ENCODE data around the gene ST13.
"Not testable (repeated sequence)": the region's sequence is repeated elsewhere in the genome, so short reads cannot be mapped to it uniquely, and the experiment has no call there.

The ST13 gene

GRCh38 chr22:40834619-40835018 lies 21.8 kb downstream of the ST13 start:
- no peak for DNase-seq

- no peak for DNase-seq
Observed at GRCh38 chr22:40829131-40829530, 27.3 kb downstream of the ST13 start.

- DNase-seq: no peak
Observed at GRCh38 chr22:40826984-40827741, 29.3 kb downstream of the ST13 start.

GRCh38 chr22:40826292-40826691 lies 30.1 kb downstream of the ST13 start:
- DNase-seq: not testable (repeated sequence)

DNA sequence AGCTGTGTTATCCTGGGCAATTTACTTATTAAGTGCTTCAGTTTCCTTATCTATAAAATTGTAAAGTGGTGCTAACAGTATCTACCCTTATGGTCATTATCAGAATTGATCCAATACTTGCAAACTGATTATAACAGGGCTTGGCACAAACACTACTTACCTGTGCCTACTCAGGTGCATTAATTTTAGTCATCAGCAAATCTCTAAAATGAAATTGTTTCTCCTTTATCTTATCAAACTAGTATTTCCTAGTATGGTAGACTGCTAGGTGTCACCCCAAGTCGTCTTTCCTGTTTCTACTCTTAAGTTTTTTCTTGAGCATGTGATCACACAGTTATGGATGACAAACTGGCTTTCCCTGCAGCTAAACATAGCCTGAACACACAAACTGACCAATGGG lies 33.0 kb downstream of the ST13 start:
- DNase-seq: no peak

DNA sequence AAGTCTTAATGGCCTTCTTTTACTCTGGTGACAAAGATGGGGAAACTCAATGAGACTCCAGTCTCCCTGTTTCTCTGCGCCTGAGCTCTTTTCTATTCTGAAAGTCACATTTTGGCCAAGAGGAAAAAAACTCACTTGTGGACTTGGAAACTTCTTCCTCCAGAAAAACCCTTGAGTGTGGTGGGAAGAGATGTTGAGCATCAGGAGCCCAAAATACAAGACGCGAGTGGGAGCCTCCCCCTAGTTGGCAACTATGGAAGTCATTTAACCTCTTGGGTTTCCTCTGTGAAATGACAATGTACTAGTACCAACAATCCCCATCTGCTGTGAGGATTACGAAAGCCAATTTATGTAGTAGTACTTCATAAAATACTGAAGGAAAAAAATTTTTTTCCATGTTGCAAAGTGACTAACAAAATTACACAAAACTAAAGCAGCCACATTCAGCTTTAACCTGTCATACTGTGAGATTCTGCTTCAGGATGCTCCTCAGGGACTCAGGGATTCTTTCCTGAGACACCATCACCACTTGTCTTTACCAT lies 36.8 kb downstream of the ST13 start:
- DNase-seq: peak; percentile 14

- peak; percentile 83 for DNase-seq
Observed at GRCh38 chr22:40818747-40819598, 37.5 kb downstream of the ST13 start, which contains the start of gene SLC25A17. TSS of gene SLC25A17 (minus strand) at chr22:40819346. CDS start at chr22:40819248, 98 bp downstream.

- DNase-seq: no peak
Observed at GRCh38 chr22:40818192-40818746, 38.2 kb downstream of the ST13 start.

GRCh38 chr22:40817737-40818136 lies 38.7 kb downstream of the ST13 start:
- no peak for DNase-seq

- DNase-seq: no peak
Observed at GRCh38 chr22:40813912-40814315, 42.5 kb downstream of the ST13 start.

DNA sequence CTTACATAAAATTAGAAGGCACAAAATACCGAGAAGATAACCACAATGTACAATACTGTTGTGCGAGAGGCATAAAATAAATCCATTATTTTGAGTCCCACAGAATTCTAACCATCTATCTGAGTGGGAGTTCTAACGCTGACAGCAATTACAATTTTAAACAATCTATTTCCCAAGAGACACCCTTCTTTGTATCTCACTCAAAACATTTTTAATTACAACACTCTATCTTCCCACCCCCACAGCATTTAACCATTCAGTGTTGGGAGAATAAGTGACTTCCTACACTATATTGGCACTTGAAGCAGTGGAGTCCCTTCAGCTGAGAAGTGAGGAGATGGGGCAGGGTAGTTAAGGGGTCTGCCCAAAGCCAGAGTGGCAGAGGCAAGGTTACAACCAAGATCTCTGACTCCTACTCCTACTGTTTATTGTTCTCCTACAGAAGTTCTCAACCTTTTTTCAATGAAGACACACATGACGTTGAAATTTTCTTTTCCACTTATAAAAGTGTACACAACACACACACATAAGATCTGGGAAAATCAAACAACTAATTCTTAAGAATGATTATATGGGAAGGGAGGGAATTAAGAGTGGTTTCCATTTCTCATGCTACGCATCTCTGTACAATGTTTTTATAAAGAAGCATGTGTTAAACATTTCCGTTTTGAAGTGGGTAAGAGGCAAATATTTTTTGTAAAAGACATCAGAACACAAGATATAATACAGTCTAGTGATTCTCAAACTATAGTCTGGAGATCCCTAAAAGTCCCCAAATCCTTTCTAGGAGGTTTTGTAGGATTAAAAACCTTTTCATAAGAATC lies 48.2 kb downstream of the ST13 start:
- DNase-seq: peak; percentile 41

DNA sequence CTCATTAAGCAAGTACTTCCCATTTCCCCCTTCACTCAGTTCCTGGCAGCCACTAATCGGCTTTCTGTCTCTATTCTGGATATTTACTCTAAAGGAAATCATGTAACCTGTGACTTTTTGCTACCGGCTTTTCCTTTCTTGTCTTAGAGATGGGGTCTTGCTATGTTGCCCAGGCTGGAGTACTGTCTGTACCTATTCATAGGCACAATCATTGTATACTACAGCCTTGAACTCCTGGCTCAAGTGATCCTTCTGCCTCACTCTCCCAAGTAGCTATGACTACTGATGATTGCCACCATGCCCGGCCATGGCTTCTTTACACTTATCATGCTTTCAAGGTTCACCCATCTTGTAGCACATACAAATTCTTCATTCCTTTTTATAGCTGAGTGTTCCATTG lies 49.7 kb downstream of the ST13 start:
- no peak for DNase-seq

- no peak for DNase-seq
Observed at GRCh38 chr22:40805699-40806203, 50.7 kb downstream of the ST13 start.

DNA sequence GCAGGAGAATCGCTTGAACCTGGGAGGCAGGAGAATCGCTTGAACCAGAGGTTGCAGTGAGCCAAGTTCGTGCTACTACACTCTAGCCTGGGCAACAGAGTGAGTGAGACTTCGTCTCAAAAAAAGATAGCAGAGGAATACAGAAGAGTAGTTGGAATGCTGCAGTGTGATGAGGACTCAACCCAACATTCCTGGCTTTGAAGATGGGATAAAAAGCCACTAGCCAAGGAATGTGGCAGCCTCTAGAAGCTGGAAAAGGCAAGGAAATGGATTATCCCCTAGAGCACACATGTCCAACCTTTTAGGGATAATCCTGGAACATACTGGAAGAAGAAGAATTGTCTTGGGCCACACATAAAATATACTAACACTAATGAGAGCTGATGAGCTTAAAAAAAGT lies 51.2 kb downstream of the ST13 start:
- peak; percentile 28 for DNase-seq

DNA sequence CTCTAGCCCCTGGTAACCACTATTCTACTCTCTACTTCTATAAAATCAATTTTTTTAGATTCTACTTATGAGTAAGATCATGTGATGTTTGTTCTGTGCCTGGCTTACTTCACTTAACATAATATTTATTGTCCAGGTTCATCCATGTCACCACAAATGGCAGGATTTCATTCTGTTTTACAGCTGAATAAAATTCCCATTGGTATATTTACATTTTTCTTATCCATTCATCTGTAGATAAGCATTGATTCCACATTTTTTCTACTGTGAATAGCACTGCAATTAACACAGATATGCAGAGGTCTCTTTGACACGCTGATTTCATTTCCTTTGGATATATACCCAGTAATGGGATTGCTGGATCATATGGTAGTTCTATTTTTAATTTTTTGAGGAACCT lies 53.1 kb downstream of the ST13 start:
- no peak for DNase-seq

- no peak for DNase-seq
Observed at GRCh38 chr22:40799008-40799407, 57.4 kb downstream of the ST13 start.

DNA sequence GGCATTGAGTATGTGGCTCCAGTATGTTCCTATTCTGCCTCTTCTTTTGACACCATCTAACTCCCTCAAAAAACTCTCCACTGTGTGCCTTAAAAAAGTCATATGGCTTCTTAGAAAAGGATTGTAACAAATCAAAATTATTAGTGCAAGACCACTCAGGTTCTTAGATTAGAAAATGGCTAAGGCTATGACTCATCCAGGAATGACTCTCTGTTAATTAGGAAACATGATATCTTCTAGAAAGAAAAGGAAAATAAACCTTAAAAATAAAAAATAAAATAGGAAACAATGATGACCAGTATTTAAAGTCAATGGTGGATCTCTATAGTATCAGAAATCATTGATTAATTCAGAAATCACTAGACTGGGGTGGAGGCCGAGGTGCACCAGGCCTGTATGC lies 59.0 kb downstream of the ST13 start:
- no peak for DNase-seq

- no peak for DNase-seq
Observed at GRCh38 chr22:40792451-40792850, 64.0 kb downstream of the ST13 start.

- DNase-seq: peak; percentile 68
Observed at GRCh38 chr22:40791241-40791640, 65.2 kb downstream of the ST13 start.

DNA sequence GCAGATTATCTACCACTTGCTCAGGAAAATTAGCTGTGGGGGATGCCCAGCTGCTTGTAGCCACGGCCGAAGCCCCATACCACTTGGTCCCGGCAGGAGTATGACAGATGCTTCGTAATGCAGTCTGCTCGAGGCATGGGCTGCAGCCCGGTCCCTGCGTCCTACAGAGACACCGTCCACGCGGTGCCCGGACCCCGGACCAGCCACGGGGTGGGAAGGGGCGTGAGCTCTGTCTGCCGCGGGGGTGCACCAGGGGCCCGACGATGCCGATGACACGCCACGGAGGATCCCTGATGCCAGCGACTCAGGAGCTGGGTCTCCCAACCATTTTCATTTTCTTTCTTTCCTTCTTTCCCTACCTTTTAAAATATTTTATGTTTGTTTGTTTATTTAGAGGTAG lies 67.3 kb downstream of the ST13 start:
- DNase-seq: no peak

DNA sequence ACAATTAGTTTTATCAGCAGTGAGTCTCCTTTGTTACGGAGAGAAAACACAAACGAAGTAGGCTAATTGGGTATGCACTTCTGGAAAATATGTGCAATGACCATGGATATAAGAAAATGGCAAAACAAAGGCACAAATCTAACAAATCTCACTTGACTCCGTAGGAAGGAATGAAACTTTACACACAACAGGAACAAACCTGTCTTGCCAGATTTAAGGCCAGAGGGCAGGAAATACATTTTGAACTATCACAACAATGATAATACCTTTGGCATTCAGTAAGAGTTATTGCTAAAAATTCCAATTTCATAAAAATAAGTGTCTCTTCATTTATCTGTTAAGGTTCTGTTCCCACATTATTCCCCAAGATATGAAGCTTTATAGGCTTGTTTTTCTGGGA lies 73.9 kb downstream of the ST13 start:
- no peak for DNase-seq

- not testable (repeated sequence) for DNase-seq
Observed at GRCh38 chr22:40781749-40782148, 74.7 kb downstream of the ST13 start.
